Psoas muscle (tissue), 8 donors: ENCODE results near the gene SUFU. TPM values are rescaled to one million over a fixed set of nuclear protein-coding genes. Genes with fewer than 3 reads are reported as not detected.

Experiments used
- ATAC-seq, 4 donors: fragments of 200-7000 bp; cut with Tn5 transposase; one replicate each; pipeline ENCODE4 v1.9.1; 2020; ENCODE audit warnings: moderate library complexity in 3 of 4, mild to moderate bottlenecking in 2 of 4
- DNase-seq, 2 donors: peaks; one replicate each; pipeline ENCODE4 v3.0.0-alpha.2; 2020
- H3K27ac ChIP-seq: fragments of 200-600 bp; one replicate; pipeline ENCODE4 v1.8.0; 2022
- H3K27me3 ChIP-seq, 3 donors: fragments of 200-600 bp in 1 of 3; one replicate each; pipeline versions ENCODE4 v1.6.1 to v1.8.0; 2013 to 2022; ENCODE audit warnings: low read length in 2 of 3, mild to moderate bottlenecking in 2 of 3, moderate library complexity in 1 of 3; ENCODE audit not compliant: insufficient read depth in 3 of 3
- H3K36me3 ChIP-seq, 2 donors: fragments of 200-600 bp in 1 of 2; one replicate each; pipeline versions ENCODE4 v1.6.1 to v1.8.0; 2013 to 2022; ENCODE audit warnings: low read depth in 1 of 2, mild to moderate bottlenecking in 1 of 2, moderate library complexity in 1 of 2; ENCODE audit not compliant: insufficient read depth in 1 of 2
- H3K4me1 ChIP-seq: fragments of 200-600 bp; one replicate; pipeline ENCODE4 v1.8.0; 2022
- H3K4me3 ChIP-seq: fragments of 200-600 bp; one replicate; pipeline ENCODE4 v1.8.0; 2022; ENCODE audit warnings: mild to moderate bottlenecking
- H3K9me3 ChIP-seq: fragments of 200-600 bp; one replicate; pipeline ENCODE4 v1.8.0; 2022
- CTCF ChIP-seq: fragments of 200-600 bp; IDR thresholded peaks from one replicate; pipeline ENCODE4 v1.8.0; 2022; ENCODE audit warnings: antibody characterized with exemption
- WGBS, 3 donors: extraction: QIAGEN DNeasy Blood & Tissue Kit; methylation state at CpG; one replicate each; pipeline versions ENCODE4 v1.1.6 to v1.1.7; 2013; 5-methylcytosine and 5-hydroxymethylcytosine counted together
- intact Hi-C, 2 donors: fragments of 100-400 bp; cut with DNase I; formaldehyde crosslinking; loops; one replicate each; pipeline versions ENCODE4 v1.11.0 to v1.14.2; 2022
- polyA plus RNA-seq, 3 donors: library from polyadenylated mRNA; stranded (reverse); fragments of 200-250 nt; gene quantifications; one replicate each; pipeline ENCODE4 v1.2.3, GENCODE V29; 2013
- total RNA-seq, 4 donors: library from RNA; stranded (reverse); fragmentation: NEBNext Ultra II Directional in 2 of 4; extraction: Animal tissue kit (Norgen Biotek cat#: 25700) in 2 of 4; gene quantifications; one replicate each; pipeline versions ENCODE4 v1.2.1 to v1.2.4, GENCODE V29; 2021 to 2023
- donor health status: healthy with polysubstance abuse.
- donor health status: DM: no; HTN: no; CAD: no; lungs with moderate emphysema.
- donor health status: Bipolar disorder and iron deficiency.
- donor health status: healthy.
- donor health status: DM: yes; HTN: yes; CAD: no.
- donor health status: DM: no; HTN: no; CAD: no.
- donor health status: DM: no; HTN: no; CAD: no.
- donor health status: DM: yes; HTN: yes; CAD: no.

SUFU gene
- total and polyA plus RNA-seq, 7 donors = 2.1 to 6.8 (median 5.1) TPM

GRCh38 chr10:102550636-102551210, 47.0 kb downstream of the SUFU start:
- Histone ChIP-seq H3K4me3 (no peak overlapping the region), H3K4me1 (peaks cover 19% of the 10 kb centered on the region), H3K9me3 (no peaks in the 10 kb centered on the region), H3K27ac (no peak overlapping the region), H3K27me3 (no peaks in the 10 kb centered on the region), H3K36me3 (peaks cover 0 to 19% of the 10 kb centered on the region in 2 donors)
- intact Hi-C loops = loop anchor here in 1 of 2 donors (5.0 kb wide), 1 partner anchor 43 kb away; no protein-coding TSS in a partner anchor
- WGBS, 3 donors = 97 to 98% (median 98%) methylated on average over 9 of the region's 9 CpGs
- no peak for TF ChIP-seq CTCF
- ATAC-seq (no peak), DNase-seq (no peak)

- TF ChIP-seq CTCF = no peak
Observed at GRCh38 chr10:102552533-102552932, 48.8 kb downstream of the SUFU start.

GRCh38 chr10:102553771-102554170, 50.0 kb downstream of the SUFU start:
- Histone ChIP-seq H3K4me3 (no peak overlapping the region), H3K4me1 (peaks cover 20% of the 10 kb centered on the region), H3K27ac (no peak overlapping the region), H3K36me3 (peaks cover 0 to 19% of the 10 kb centered on the region in 2 donors), H3K27me3 (no peaks in the 10 kb centered on the region), H3K9me3 (no peaks in the 10 kb centered on the region)
- TF ChIP-seq CTCF = no peak
- ATAC-seq (no peak), DNase-seq (no peak)
- intact Hi-C loops = loop anchor here in 1 of 2 donors (5.0 kb wide), 1 partner anchor 46 kb away; no protein-coding TSS in a partner anchor
- WGBS, 3 donors = 94 to 97% (median 96%) methylated on average over 7 of the region's 7 CpGs

More at GRCh38 chr10:102552533-102552932, 48.8 kb downstream of the SUFU start:
- DNase-seq = no peak
- no peaks in the 10 kb centered on the region for H3K9me3 ChIP-seq
- no peaks in the 10 kb centered on the region for H3K27me3 ChIP-seq
- WGBS, 3 donors = 90 to 99% (median 93%) methylated on average over 2 of the region's 2 CpGs
- H3K27ac ChIP-seq = no peak overlapping the region
- no peak for ATAC-seq
- no peak overlapping the region for H3K4me3 ChIP-seq
- peaks cover 20% of the 10 kb centered on the region for H3K4me1 ChIP-seq
- intact Hi-C loops = loop anchor here in 1 of 2 donors (5.0 kb wide), 1 partner anchor 45 kb away; no protein-coding TSS in a partner anchor
- peaks cover 0 to 19% of the 10 kb centered on the region in 2 donors for H3K36me3 ChIP-seq

GRCh38 chr10:102554531-102554930, 50.8 kb downstream of the SUFU start:
- H3K36me3 ChIP-seq = peaks cover 0 to 19% of the 10 kb centered on the region in 2 donors
- TF ChIP-seq CTCF = no peak
- ATAC-seq (peak in 1 of 4 donors; percentile 42), DNase-seq (no peak)
- no peaks in the 10 kb centered on the region for H3K9me3 ChIP-seq
- 96 to 99% (median 98%) methylated on average over 5 of the region's 5 CpGs for WGBS, 3 donors
- H3K27ac ChIP-seq = no peak overlapping the region
- no peak overlapping the region for H3K4me3 ChIP-seq
- no peaks in the 10 kb centered on the region for H3K27me3 ChIP-seq
- intact Hi-C loops = loop anchor here in 1 of 2 donors (5.0 kb wide), 1 partner anchor 47 kb away; no protein-coding TSS in a partner anchor
- peaks cover 21% of the 10 kb centered on the region for H3K4me1 ChIP-seq
